ENCODE measurements around the gene FAM83D. TPM values are rescaled to one million over a fixed set of nuclear protein-coding genes. Genes with fewer than 3 reads are reported as not detected.
A peak's percentile ranks its signal among the peaks of the same experiment; 100 is the strongest.

The FAM83D gene
- total and polyA plus RNA-seq, 2 of the 8 experiments (the other 6 are each of a cell fraction or from before 2014, with no cell fraction given), result 60.9 to 62.6 TPM

DNA sequence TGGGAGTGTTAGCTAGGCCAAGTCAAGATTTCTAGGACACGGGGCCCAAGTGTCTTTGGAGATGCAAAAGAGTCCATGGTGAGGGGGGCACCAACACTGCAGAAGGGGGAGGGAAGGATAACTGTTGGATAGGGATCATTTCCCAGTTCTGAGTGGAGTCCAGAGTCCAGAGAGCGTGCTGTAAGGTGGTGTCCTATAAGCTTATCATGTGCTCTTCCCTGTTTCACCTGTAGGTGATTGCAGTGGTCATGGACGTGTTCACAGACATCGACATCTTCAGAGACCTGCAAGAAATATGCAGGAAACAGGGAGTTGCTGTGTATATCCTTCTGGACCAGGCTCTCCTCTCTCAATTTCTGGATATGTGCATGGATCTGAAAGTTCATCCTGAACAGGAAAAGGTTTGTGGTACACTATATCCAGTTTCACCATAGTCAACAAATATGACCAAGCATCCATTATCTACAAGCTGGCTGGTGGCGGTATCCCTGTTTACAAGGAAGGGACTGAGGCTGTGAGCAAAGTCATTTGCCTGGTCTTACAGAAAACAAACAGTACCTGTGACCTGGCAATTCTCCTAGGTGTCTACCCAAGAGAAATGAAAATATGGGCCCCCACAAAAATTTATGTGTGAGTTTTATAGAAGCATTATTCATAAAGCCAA lies 15.6 kb downstream of the FAM83D start:
- peaks cover 5 to 54% of the 10 kb centered on the region in 2 experiments for H3K79me2 ChIP-seq (ENCODE audit: control insufficient read depth in 1 of 2, insufficient read depth in 2 of 2, low read length in 2 of 2)
- CTCF ChIA-PET (ENCODE audit: partially characterized antibody), result interaction anchor here (0.7 to 2.5 kb wide), 8 partner anchors 9 to 107 kb away, joined by 3 to 10 read pairs (median 3); partner anchors contain the start of gene FAM83D
- peaks cover 7 to 58% (median 31%) of the 10 kb centered on the region in 4 experiments; a peak in 6 of 8 replicates for H3K36me3 ChIP-seq (ENCODE audit: control insufficient read depth in 2 of 4, insufficient read depth in 4 of 4, low read length in 3 of 4)

More for the DNA sequence above, 15.6 kb downstream of the FAM83D start:
- TF ChIP-seq, protein P1, sequence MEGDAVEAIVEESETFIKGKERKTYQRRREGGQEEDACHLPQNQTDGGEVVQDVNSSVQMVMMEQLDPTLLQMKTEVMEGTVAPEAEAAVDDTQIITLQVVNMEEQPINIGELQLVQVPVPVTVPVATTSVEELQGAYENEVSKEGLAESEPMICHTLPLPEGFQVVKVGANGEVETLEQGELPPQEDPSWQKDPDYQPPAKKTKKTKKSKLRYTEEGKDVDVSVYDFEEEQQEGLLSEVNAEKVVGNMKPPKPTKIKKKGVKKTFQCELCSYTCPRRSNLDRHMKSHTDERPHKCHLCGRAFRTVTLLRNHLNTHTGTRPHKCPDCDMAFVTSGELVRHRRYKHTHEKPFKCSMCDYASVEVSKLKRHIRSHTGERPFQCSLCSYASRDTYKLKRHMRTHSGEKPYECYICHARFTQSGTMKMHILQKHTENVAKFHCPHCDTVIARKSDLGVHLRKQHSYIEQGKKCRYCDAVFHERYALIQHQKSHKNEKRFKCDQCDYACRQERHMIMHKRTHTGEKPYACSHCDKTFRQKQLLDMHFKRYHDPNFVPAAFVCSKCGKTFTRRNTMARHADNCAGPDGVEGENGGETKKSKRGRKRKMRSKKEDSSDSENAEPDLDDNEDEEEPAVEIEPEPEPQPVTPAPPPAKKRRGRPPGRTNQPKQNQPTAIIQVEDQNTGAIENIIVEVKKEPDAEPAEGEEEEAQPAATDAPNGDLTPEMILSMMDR (IDR thresholded peaks at IDR 0.05; ENCODE audit: control extremely low read depth in 1 of 3, insufficient read depth in 1 of 3, low read depth in 1 of 3, low read length in 3 of 3), result peak in 1 of 3 experiments; percentile 27; a peak in 1 of 4 replicates
- TF ChIP-seq CBX8 (IDR thresholded peaks at IDR 0.05; ENCODE audit: borderline replicate concordance, low read depth, low read length) (no peak), JUN (IDR thresholded peaks at IDR 0.05; ENCODE audit: low read depth, low read length) (no peak), BRCA1 (IDR thresholded peaks at IDR 0.05; ENCODE audit: low read depth, low read length) (no peak), SP2 (IDR thresholded peaks at IDR 0.05; ENCODE audit: low read length) (no peak), MAFK (IDR thresholded peaks at IDR 0.05; ENCODE audit: low read depth, low read length) (no peak), SRF (IDR thresholded peaks at IDR 0.05; ENCODE audit: low read depth, low read length) (no peak)
- Histone ChIP-seq H3K9ac (replicated peaks in 1 of 4; ENCODE audit: extremely low read depth in 1 of 4, low read depth in 3 of 4, low read length in 3 of 4) (no peak overlapping the region; a peak in 1 of 7 replicates), H3K23me2 (ENCODE audit: low read depth, low read length) (no peaks in the 10 kb centered on the region), H3K4me1 (replicated peaks in 1 of 4; ENCODE audit: control insufficient read depth in 3 of 4, insufficient read depth in 4 of 4, low read length in 3 of 4) (peaks cover 0 to 6% (median 0%) of the 10 kb centered on the region in 4 experiments; a peak in 2 of 7 replicates), H3K14ac (ENCODE audit: insufficient read length) (no peak overlapping the region), H4K8ac (ENCODE audit: extremely low read depth, insufficient read depth, low read length) (no peak overlapping the region), H2BK5ac (ENCODE audit: low read depth, low read length) (no peak overlapping the region), H2BK15ac (ENCODE audit: low read length) (no peak overlapping the region), H3K79me1 (ENCODE audit: low read depth, low read length) (peaks cover 26% of the 10 kb centered on the region), H2AK5ac (ENCODE audit: low read depth, low read length) (no peak overlapping the region), H3K23ac (ENCODE audit: insufficient read length) (no peak overlapping the region), H3K4me2 (ENCODE audit: insufficient read depth in 1 of 2, low read depth in 2 of 2, low read length in 2 of 2) (no peak overlapping the region), H3K56ac (replicated peaks; ENCODE audit: insufficient read length, low read depth, low read length) (no peak overlapping the region), H4K5ac (ENCODE audit: insufficient read length, low read depth, low read length) (no peak overlapping the region), H3K18ac (ENCODE audit: extremely low read depth, low read length) (no peak overlapping the region), H3K27ac (ENCODE audit: low read depth, low read length) (no peak overlapping the region), H2BK120ac (replicated peaks; ENCODE audit: low read depth, low read length) (no peak overlapping the region), H4K20me1 (replicated peaks in 1 of 2; ENCODE audit: control insufficient read depth in 1 of 2, insufficient read depth in 2 of 2, low read length in 2 of 2) (peaks cover 9 to 24% of the 10 kb centered on the region in 2 experiments), H3K9me3 (ENCODE audit: insufficient read depth in 2 of 2, low read depth in 1 of 2, low read length in 1 of 2) (no peaks in the 10 kb centered on the region), H2BK20ac (ENCODE audit: low read length) (no peak overlapping the region), H4K91ac (replicated peaks; ENCODE audit: insufficient read length, low read length) (no peak overlapping the region), H2AFZ (ENCODE audit: low read length) (no peak overlapping the region), H3K4ac (replicated peaks; ENCODE audit: insufficient read length, low read depth, low read length) (no peak overlapping the region), H2BK12ac (ENCODE audit: low read depth, low read length) (no peak overlapping the region), H3K27me3 (replicated peaks in 1 of 4; ENCODE audit: control insufficient read depth in 3 of 4, extremely low read depth in 1 of 4, insufficient read depth in 3 of 4, low read length in 3 of 4) (no peaks in the 10 kb centered on the region), H3K4me3 (ENCODE audit: extremely low read depth in 1 of 4, insufficient read depth in 2 of 4, low read depth in 3 of 4, low read length in 4 of 4) (no peak overlapping the region)
- FAIRE-seq (no peak), DNase-seq (ENCODE audit: low read depth in 1 of 2, low spot score in 2 of 2) (no peak)
- WGBS, 2 experiments (ENCODE audit: extremely low coverage in 1 of 2, insufficient coverage in 1 of 2, insufficient read length in 1 of 2, insufficient replicate concordance in 2 of 2, low coverage in 1 of 2, low lambda C conversion rate in 2 of 2, missing lambda C conversion rate in 1 of 2), result 83% methylated on average over 5 of the region's 5 CpGs; no CpG with 5 or more reads in 1 of the 2 experiments
- POLR2A ChIA-PET (ENCODE audit: partially characterized antibody), result interaction anchor here (0.8 to 7.9 kb wide), 4 partner anchors 10 to 22 kb away, joined by 3 to 57 read pairs (median 4); partner anchors contain the start of genes DHX35 and FAM83D
